A549 treated with Mapracorat at 1 μM for 4 hours (cell line): ENCODE results near the gene CEP63. TPM values are rescaled to one million over a fixed set of nuclear protein-coding genes. Genes with fewer than 3 reads are reported as not detected.

Experiments used
- total RNA-seq: library from RNA; stranded (reverse); fragments of 200-300 nt; extraction: Qiagen RNA extraction; gene quantifications from 5 replicates; pipeline ENCODE4 v1.2.3, GENCODE V29; 2022

Gene CEP63
- 11.2 to 18.9 TPM (median 12.9 TPM) in 5 replicates for total RNA-seq

DNA sequence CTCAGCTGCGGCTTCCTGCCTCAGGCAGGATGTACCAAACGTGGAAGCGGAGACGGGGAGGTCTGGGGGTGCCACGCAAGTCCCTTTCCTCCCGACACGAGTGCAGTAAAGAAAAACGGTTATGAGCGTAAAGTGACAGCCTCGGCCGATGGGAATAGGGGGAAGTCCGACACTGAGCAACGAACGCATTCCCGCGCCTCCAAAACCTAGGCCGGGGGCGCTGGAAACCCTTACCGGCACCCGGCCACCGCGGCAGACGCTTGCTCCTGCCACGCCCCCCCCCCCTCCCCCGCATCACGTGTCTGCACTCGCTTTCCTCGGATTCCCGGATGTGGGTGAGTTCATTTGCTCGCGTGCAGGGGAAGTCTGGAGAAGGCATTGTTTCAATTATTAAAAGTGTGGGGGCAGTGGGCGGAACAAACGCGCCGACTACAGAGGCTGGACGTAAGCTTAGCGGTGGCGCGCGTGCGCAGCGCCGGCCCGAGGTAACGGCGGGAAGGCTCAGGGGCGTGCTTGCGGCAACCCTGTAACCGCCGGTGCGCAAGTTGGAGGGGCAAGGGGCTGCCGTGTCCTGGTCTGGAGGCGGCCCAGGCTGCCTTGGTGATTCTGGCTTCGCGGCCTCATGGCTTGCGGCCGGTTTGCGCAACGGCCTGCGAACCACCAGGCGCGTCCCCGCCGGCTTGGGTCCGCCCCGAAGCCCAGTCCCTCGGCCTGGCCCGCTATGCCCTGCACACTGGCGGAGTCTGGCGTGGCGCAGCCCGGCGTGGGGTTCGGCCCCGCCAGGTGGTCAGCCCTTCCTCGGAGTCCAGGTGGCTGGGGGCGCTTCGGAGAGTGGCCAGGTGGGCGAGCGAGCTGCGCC lies at the start of gene CEP63, which contains the start of gene ANAPC13:
Gene CEP63, plus strand, starts transcription at position 340 of the 859 bp plus-strand sequence. CDS start 9,264 bp downstream, outside the sequence.
Gene ANAPC13, minus strand, starts transcription at position 268 of the 859 bp plus-strand sequence. CDS start 3,081 bp downstream, outside the sequence.

Other genes with a start within 250 kb of the CEP63 start
- 26.0 to 32.0 TPM (median 27.4 TPM) in 5 replicates for gene RYK, start 235.2 kb upstream of the CEP63 start, total RNA-seq
- gene AMOTL2, start 111.6 kb upstream of the CEP63 start, total RNA-seq, result 44.9 to 52.4 TPM (median 49.4 TPM) in 5 replicates
- gene ANAPC13, start 72 bp upstream of the CEP63 start, total RNA-seq, result 46.9 to 55.0 TPM (median 48.4 TPM) in 5 replicates
- 0.07 to 0.14 TPM (median 0.08 TPM) in 4 of 5 replicates, not detected in the other for gene KY, start 165.0 kb downstream of the CEP63 start, total RNA-seq